A673 (cell line): ENCODE measurements around the gene COL11A1.

Experiments used
- EZH2 ChIP-seq: fragments of 200-600 bp; sonication (generic); IDR thresholded peaks from 2 replicates; pipeline ENCODE4 v1.6.1; 2017; ENCODE audit warnings: borderline replicate concordance, low read depth, mild to moderate bottlenecking, mixed read lengths, antibody characterized with exemption, low read length; ENCODE audit not compliant: poor library complexity, severe bottlenecking
- TF ChIP-seq, protein P1 (sequence below): fragments of 300-800, 200-600 bp; sonication (generic); conservative IDR thresholded peaks from 2 replicates; pipeline ENCODE4 v1.5.1; 2017; ENCODE audit warnings: low read depth, mild to moderate bottlenecking, antibody characterized with exemption, low read length, moderate library complexity, mixed read lengths

DNA sequence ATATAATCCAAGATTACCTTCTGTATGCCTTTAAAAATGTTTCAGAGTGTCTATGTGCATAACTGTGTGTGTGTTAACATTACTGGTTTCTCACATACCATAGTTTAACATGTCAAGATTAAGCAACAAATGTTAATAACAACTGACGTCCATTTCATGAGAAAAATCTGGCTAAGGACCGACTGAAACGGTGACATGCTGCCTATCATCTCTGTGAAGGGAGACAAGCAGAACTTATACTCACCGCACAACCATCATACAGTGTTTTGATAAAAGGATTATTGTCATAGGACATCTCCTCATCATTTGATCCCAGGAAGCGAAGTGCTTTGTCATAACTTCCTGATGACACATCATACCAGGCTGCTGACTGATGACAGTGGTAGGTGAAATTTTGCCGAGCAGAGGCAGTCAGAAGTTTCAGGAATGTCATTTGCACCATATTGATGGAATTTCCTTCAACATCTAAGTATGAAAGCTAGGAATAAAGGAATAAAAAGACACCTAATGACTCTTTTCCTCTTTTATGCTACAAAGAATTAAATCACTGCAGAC, 228.8 kb downstream of the COL11A1 start:
- TF ChIP-seq, protein P1, sequence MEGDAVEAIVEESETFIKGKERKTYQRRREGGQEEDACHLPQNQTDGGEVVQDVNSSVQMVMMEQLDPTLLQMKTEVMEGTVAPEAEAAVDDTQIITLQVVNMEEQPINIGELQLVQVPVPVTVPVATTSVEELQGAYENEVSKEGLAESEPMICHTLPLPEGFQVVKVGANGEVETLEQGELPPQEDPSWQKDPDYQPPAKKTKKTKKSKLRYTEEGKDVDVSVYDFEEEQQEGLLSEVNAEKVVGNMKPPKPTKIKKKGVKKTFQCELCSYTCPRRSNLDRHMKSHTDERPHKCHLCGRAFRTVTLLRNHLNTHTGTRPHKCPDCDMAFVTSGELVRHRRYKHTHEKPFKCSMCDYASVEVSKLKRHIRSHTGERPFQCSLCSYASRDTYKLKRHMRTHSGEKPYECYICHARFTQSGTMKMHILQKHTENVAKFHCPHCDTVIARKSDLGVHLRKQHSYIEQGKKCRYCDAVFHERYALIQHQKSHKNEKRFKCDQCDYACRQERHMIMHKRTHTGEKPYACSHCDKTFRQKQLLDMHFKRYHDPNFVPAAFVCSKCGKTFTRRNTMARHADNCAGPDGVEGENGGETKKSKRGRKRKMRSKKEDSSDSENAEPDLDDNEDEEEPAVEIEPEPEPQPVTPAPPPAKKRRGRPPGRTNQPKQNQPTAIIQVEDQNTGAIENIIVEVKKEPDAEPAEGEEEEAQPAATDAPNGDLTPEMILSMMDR, result no peak
- no peak for TF ChIP-seq EZH2
